ENCODE results near the gene NFIB. TPM values are rescaled to one million over a fixed set of nuclear protein-coding genes. Genes with fewer than 3 reads are reported as not detected.

Gene NFIB
- total and polyA plus RNA-seq, 2 experiments from 2014 or later, result 5.3 to 6.0 TPM

DNA sequence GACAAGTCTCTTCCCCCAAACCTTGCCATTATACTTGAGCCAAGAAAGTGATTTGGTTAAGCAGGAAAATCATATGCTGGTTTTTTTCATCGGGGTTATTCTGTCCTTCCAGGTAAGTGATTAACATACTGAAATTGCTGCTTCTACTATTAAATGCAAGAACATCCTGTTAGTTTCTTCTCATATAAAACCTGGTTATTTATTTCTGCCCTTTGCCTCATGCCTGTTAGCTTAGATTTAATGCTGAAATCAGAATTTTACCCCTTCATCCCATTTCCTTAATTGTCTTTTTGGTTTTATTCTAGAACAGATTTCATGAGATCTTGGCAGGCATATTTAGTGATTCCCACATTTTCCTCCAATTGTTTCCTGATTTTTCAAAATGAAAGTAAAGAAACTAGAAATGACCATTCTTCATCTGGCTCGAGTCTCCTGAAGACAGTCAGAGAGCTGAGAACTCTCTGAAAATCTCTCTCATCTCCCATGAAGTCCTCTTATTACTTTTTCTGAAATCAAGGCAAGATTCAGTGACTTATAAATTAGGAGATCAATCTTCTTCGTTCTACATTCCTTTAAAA, 132.9 kb downstream of the NFIB start:
- peak overlapping the region; percentile 64 for H2AFZ ChIP-seq
- no peak overlapping the region for H3K27ac ChIP-seq
- H3K9me2 ChIP-seq (ENCODE audit: insufficient read depth), result no peaks in the 10 kb centered on the region
- H3K9me3 ChIP-seq (ENCODE audit: low read depth), result no peaks in the 10 kb centered on the region
- H3F3A ChIP-seq (ENCODE audit: insufficient read depth), result no peaks in the 10 kb centered on the region
- WGBS, 2 experiments (ENCODE audit: low coverage in 1 of 2, low lambda C conversion rate in 2 of 2, missing lambda C conversion rate in 2 of 2), result 39 to 45% methylated on average over 3 of the region's 3 CpGs
- H4K20me1 ChIP-seq (ENCODE audit: insufficient read depth), result no peaks in the 10 kb centered on the region
- peak overlapping the region; percentile 54 for H3K9ac ChIP-seq
- no peaks in the 10 kb centered on the region for H3K27me3 ChIP-seq (replicated peaks; ENCODE audit: insufficient read depth)
- peak overlapping the region; percentile 62 for H3K4me3 ChIP-seq
- peak; percentile 26 for DNase-seq
- TF ChIP-seq EZH2 (IDR thresholded peaks at IDR 0.05; ENCODE audit: insufficient read depth, poor library complexity, severe bottlenecking) (no peak), EZH2phosphoT487 (IDR thresholded peaks at IDR 0.05; ENCODE audit: insufficient read depth, low read depth) (no peak)
- H3K4me1 ChIP-seq (ENCODE audit: insufficient read depth), result 0 out of 2 replicates have a peak, but pooled peaks cover 14% of the 10 kb centered on the region
- peak overlapping the region; percentile 87 for H3K4me2 ChIP-seq (ENCODE audit: unreplicated experiment)
- H3K36me3 ChIP-seq (ENCODE audit: low read depth), result no peaks in the 10 kb centered on the region
- in situ Hi-C loops (cut with MboI), result no loop called here
- H3K79me2 ChIP-seq (ENCODE audit: insufficient read depth), result no peaks in the 10 kb centered on the region

DNA sequence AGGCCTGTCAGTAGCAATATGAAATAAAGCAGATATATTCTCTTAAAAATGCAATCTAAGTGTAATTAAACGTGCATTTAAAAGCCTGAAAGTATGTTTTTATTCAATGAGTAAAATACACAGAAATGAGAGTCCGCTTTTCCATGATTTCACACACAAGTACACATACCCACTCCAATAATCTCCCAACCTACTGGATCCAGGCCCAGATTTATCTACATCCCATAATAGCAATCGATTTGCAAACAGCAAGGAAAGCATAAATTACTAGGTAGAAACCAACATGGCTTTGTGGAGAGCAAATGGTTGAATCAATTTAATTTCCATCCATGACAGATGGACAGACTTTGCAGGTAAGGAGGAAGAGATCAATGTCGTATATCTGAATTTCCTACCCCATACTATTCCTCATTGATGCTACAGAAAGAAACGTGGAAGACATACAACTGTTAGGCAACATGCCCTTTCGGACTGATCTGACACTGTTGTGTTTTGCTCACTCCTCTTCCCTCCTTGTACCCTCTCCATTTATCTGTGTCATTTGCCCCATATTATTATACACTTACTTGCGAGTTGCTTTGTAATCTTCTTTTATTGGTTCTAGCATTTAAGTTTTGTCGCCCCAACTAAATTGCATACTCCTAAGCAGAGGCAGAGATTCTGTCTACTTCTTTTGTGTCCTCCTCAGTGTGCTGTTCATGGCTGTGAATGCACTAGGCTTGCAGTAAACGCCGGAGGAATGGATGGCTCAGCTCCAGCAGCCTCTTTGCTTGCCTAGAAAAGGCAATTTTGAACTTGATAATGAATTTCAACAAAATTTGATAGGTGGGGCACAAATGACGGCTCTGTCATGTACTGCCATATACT, 133.6 kb downstream of the NFIB start:
- Histone ChIP-seq H3K36me3 (ENCODE audit: low read depth) (no peaks in the 10 kb centered on the region), H3K79me2 (ENCODE audit: insufficient read depth) (no peaks in the 10 kb centered on the region), H3K9ac (no peak overlapping the region), H4K20me1 (ENCODE audit: insufficient read depth) (no peaks in the 10 kb centered on the region), H3K4me3 (peak overlapping the region; percentile 62; the same call in 1 of the 2 replicates), H3K9me2 (ENCODE audit: insufficient read depth) (no peaks in the 10 kb centered on the region), H3K4me1 (ENCODE audit: insufficient read depth) (0 out of 2 replicates have a peak, but pooled peaks cover 14% of the 10 kb centered on the region), H3F3A (ENCODE audit: insufficient read depth) (no peaks in the 10 kb centered on the region), H3K9me3 (ENCODE audit: low read depth) (no peaks in the 10 kb centered on the region), H3K27me3 (replicated peaks; ENCODE audit: insufficient read depth) (no peaks in the 10 kb centered on the region), H2AFZ (peak overlapping the region; percentile 64), H3K4me2 (ENCODE audit: unreplicated experiment) (peak overlapping the region; percentile 87), H3K27ac (no peak overlapping the region)
- WGBS, 2 experiments (ENCODE audit: low coverage in 1 of 2, low lambda C conversion rate in 2 of 2, missing lambda C conversion rate in 2 of 2), result 71% methylated on average over 11 of the region's 11 CpGs
- in situ Hi-C loops (cut with MboI), result no loop called here
- TF ChIP-seq EZH2 (IDR thresholded peaks at IDR 0.05; ENCODE audit: insufficient read depth, poor library complexity, severe bottlenecking), result no peak
- TF ChIP-seq EZH2phosphoT487 (IDR thresholded peaks at IDR 0.05; ENCODE audit: insufficient read depth, low read depth), result no peak
- no peak for DNase-seq

GRCh38 chr9:14179449-14179848, 134.5 kb downstream of the NFIB start:
- no peaks in the 10 kb centered on the region for H3K9me3 ChIP-seq (ENCODE audit: low read depth)
- no peak overlapping the region for H3K4me3 ChIP-seq
- no peaks in the 10 kb centered on the region for H3K79me2 ChIP-seq (ENCODE audit: insufficient read depth)
- H3F3A ChIP-seq (ENCODE audit: insufficient read depth), result no peaks in the 10 kb centered on the region
- no peak overlapping the region for H3K27ac ChIP-seq
- WGBS, 2 experiments (ENCODE audit: low coverage in 1 of 2, low lambda C conversion rate in 2 of 2, missing lambda C conversion rate in 2 of 2), result 97 to 100% methylated on average over 3 of the region's 3 CpGs
- H3K4me1 ChIP-seq (ENCODE audit: insufficient read depth), result 0 out of 2 replicates have a peak, but pooled peaks cover 14% of the 10 kb centered on the region
- no peak overlapping the region for H3K4me2 ChIP-seq (ENCODE audit: unreplicated experiment)
- in situ Hi-C loops (cut with MboI), result no loop called here
- H4K20me1 ChIP-seq (ENCODE audit: insufficient read depth), result no peaks in the 10 kb centered on the region
- TF ChIP-seq EZH2 (IDR thresholded peaks at IDR 0.05; ENCODE audit: insufficient read depth, poor library complexity, severe bottlenecking) (no peak), EZH2phosphoT487 (IDR thresholded peaks at IDR 0.05; ENCODE audit: insufficient read depth, low read depth) (no peak)
- H3K36me3 ChIP-seq (ENCODE audit: low read depth), result no peaks in the 10 kb centered on the region
- DNase-seq, result no peak
- H2AFZ ChIP-seq, result no peak overlapping the region
- no peak overlapping the region for H3K9ac ChIP-seq
- H3K27me3 ChIP-seq (replicated peaks; ENCODE audit: insufficient read depth), result no peaks in the 10 kb centered on the region
- no peaks in the 10 kb centered on the region for H3K9me2 ChIP-seq (ENCODE audit: insufficient read depth)

- Histone ChIP-seq H3K27me3 (replicated peaks; ENCODE audit: insufficient read depth) (no peaks in the 10 kb centered on the region), H3K79me2 (ENCODE audit: insufficient read depth) (no peaks in the 10 kb centered on the region), H3K9ac (no peak overlapping the region), H3K27ac (no peak overlapping the region), H3K36me3 (ENCODE audit: low read depth) (no peaks in the 10 kb centered on the region), H3K4me2 (ENCODE audit: unreplicated experiment) (no peak overlapping the region), H3F3A (ENCODE audit: insufficient read depth) (no peaks in the 10 kb centered on the region), H2AFZ (no peak overlapping the region), H3K4me1 (ENCODE audit: insufficient read depth) (peaks cover 8% of the 10 kb centered on the region; the same call in 1 of the 2 replicates), H4K20me1 (ENCODE audit: insufficient read depth) (no peaks in the 10 kb centered on the region), H3K4me3 (no peak overlapping the region), H3K9me2 (ENCODE audit: insufficient read depth) (no peaks in the 10 kb centered on the region), H3K9me3 (ENCODE audit: low read depth) (no peaks in the 10 kb centered on the region)
- 93 to 95% methylated on average over 1 of the region's 1 CpG for WGBS, 2 experiments (ENCODE audit: low coverage in 1 of 2, low lambda C conversion rate in 2 of 2, missing lambda C conversion rate in 2 of 2)
- no peak for DNase-seq
- TF ChIP-seq EZH2 (IDR thresholded peaks at IDR 0.05; ENCODE audit: insufficient read depth, poor library complexity, severe bottlenecking) (no peak), EZH2phosphoT487 (IDR thresholded peaks at IDR 0.05; ENCODE audit: insufficient read depth, low read depth) (no peak)
- in situ Hi-C loops (cut with MboI), result no loop called here
Measured at GRCh38 chr9:14175778-14176177, 138.2 kb downstream of the NFIB start.

All from GM23248 (cell line).